HG03280 (cell line): ENCODE measurements around the gene RAP2A.

Source experiments
- ATAC-seq: cut with Tn5 transposase; IDR thresholded peaks from one replicate; pipeline ENCODE4 v1.9.1; 2021; ENCODE audit warnings: mild to moderate bottlenecking, moderate library complexity; ENCODE audit not compliant: unreplicated experiment

Gene RAP2A

GRCh38 chr13:97446448-97446847 is 12.5 kb downstream of the RAP2A start:
- ATAC-seq: no peak

- no peak for ATAC-seq
Measured at GRCh38 chr13:97448503-97449251, 14.7 kb downstream of the RAP2A start.

GRCh38 chr13:97454699-97455098 is 20.7 kb downstream of the RAP2A start:
- ATAC-seq: no peak

- no peak for ATAC-seq
Measured at GRCh38 chr13:97456047-97456446, 22.1 kb downstream of the RAP2A start.

GRCh38 chr13:97459215-97459777 is 25.3 kb downstream of the RAP2A start:
- no peak for ATAC-seq

GRCh38 chr13:97460004-97460775 is 26.2 kb downstream of the RAP2A start:
- ATAC-seq: peak; percentile 82

GRCh38 chr13:97460853-97461252 is 26.9 kb downstream of the RAP2A start:
- ATAC-seq: no peak

GRCh38 chr13:97464561-97464960 is 30.6 kb downstream of the RAP2A start:
- ATAC-seq: no peak

- ATAC-seq: no peak
Measured at GRCh38 chr13:97466722-97467121, 32.8 kb downstream of the RAP2A start.

GRCh38 chr13:97468331-97468730 is 34.4 kb downstream of the RAP2A start:
- ATAC-seq: no peak

- no peak for ATAC-seq
Measured at GRCh38 chr13:97471711-97472110, 37.7 kb downstream of the RAP2A start.

- no peak for ATAC-seq
Measured at GRCh38 chr13:97474349-97474980, 40.5 kb downstream of the RAP2A start.

GRCh38 chr13:97475011-97475410 is 41.0 kb downstream of the RAP2A start:
- ATAC-seq: no peak

GRCh38 chr13:97477844-97478243 is 43.9 kb downstream of the RAP2A start:
- ATAC-seq: no peak

- ATAC-seq: no peak
Measured at GRCh38 chr13:97478247-97478646, 44.3 kb downstream of the RAP2A start.

GRCh38 chr13:97483465-97483864 is 49.5 kb downstream of the RAP2A start:
- no peak for ATAC-seq

- ATAC-seq: no peak
Measured at GRCh38 chr13:97484301-97484700, 50.3 kb downstream of the RAP2A start.

GRCh38 chr13:97485320-97485719 is 51.4 kb downstream of the RAP2A start:
- ATAC-seq: no peak

GRCh38 chr13:97490702-97491307 is 56.8 kb downstream of the RAP2A start:
- no peak for ATAC-seq

- no peak for ATAC-seq
Measured at GRCh38 chr13:97491452-97491851, 57.5 kb downstream of the RAP2A start.

- no peak for ATAC-seq
Measured at GRCh38 chr13:97492257-97492656, 58.3 kb downstream of the RAP2A start.
